C1 segment of cervical spinal cord (tissue), 14 donors: Measurements from ENCODE around the gene OR2G3.

Experiments
- DNase-seq, 14 donors: peaks; one replicate each; lab custom pipeline; 2025; lab: John Stamatoyannopoulos, UW

The OR2G3 gene

DNA sequence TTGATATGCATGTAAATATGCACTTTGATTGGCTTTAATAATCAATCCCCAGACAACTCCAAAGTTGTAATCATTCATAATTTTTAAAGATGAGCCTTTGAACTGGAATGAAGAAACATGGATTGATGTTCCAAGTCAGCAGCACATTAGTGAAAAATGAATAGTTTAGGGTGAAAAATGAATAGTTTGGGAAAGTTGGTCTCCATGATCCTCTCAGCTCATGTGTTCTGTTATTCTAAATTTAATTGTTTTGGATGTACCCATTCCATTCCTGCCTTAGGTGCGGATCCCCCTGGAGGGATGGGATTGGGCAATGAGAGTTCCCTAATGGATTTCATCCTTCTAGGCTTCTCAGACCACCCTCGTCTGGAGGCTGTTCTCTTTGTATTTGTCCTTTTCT, at the start of gene OR2G3:
Gene OR2G3, plus strand, starts transcription at position 301 of the 400 bp plus-strand sequence. Its CDS starts 0 bp downstream, at position 301.
- no peak for DNase-seq

DNA sequence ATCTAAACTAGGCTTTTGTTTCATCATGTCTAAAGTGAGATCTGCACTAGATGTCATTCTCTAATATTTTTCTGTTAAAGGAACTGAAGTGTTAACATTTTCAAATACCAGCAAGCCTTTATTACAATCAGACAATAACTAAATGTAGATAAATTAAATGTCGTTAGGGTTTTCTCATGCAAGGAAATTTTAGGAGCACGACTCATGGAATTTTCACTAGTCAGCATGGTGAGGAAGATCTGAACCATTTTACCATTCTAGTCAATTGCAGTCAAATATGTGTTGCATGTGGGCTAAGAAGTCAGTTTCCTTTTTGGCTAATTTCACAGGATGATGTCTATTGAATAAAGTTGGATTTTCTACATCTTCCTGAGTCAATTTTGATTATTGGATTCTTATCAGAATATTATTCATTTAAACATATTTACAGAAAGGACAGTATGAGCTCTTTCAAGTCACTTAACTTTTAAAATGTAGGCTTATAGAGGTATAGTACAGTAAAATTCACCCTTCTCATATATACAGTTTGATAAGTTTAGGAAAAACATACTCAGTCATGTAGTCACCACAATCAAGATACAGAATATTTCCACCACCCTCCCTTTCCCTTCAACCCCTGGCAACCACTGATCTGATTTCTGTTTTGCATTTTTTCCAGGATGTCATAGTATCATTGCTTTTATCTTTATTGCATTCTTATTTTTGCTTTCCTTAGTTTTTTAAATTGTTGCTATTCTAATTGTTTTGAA, 47.3 kb upstream of the OR2G3 start:
- DNase-seq = no peak

DNA sequence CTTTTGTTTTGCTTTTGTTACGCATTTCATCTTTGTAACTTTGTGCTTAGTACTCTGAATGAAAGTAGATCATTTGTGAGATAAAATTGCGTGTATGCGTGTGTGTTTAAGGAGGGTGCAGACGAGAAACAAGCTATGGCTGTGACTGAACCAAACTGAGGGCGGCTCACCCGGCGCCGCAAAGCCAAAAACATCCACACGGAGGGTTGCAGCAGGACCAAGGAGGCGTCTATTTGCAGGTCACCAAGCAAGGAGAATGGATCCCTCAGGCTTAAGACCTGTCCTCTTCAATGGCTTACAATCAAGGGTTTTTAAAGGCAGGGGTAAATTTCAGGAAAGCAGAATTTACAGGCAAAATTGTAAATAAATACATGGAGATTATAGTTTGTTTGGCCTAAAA, 43.7 kb upstream of the OR2G3 start:
- no peak for DNase-seq

DNA sequence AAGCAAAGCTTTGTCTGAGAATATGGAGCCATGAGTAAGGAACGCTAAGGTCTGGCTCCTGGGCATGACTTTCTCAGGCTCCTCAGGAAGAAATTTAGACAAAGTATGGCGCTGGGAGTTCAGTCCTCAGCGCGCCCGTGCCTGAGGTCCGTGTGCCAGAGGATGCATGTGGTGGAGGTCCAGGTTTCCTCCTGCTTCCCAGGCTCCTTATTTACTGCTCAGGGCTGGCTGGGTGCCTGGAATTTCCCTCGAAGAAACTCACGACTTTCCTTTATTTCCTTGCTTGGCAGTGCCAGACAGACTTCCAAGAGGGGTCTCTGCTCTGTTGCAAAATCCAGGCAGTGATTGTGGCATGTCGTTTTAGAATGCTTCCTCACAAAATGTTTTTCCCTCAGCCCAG, 43.2 kb upstream of the OR2G3 start:
- DNase-seq = no peak

DNA sequence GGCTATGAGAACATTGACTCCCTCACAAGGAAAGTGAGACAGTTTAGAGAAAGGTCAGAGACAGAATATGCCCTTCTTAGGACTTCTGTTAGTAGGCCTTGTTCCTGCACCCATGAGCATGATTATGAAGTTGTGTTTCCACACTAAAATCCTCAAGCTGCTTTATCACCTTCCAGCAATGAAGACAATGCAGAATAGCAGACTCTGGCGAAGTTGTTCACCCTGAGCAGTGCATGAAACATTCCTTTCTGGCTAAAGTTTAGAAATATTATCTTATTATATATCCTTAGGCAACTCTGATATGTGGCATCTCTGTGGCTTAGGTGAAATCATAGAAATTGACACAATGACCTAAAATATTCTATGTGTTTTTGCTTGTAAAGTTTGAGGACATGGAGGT, 31.1 kb upstream of the OR2G3 start:
- no peak for DNase-seq

DNA sequence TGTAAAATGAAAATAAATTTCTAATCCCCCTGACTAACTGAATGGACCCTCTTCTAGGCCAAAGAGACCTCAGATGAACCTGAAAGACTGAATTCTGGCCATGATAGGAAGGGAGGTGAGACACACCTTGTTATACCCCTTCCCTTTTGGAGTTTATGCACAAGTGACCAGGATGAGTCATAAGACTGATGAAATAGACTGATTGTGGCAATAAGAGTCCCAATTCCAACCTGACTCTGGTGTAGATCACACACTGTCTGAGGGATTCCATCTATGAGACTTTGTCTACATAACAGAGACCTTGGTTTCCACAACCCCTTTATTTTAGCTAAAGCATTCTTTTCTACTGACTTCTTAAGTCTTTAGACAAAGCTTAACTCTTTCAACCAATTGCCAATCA, 30.7 kb upstream of the OR2G3 start:
- DNase-seq = no peak

DNA sequence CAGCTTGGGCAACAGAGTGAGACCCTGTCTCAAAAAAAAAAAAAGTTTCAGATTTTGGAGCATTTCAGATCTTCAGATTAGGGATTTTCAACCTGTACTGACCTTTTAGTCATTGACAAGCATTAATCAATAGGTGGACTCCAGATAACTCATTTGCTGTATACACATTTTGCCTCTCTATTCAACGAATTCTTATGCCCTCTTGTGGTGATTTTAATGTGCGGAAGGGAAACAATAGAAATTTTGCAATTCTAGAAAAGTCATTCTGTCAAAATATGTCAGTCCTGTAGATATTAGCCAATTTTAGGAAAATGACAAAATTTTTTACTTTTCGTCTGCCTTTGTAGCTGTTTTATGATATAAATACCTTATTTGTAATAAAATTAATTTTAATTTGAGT, 28.9 kb upstream of the OR2G3 start:
- DNase-seq = no peak

DNA sequence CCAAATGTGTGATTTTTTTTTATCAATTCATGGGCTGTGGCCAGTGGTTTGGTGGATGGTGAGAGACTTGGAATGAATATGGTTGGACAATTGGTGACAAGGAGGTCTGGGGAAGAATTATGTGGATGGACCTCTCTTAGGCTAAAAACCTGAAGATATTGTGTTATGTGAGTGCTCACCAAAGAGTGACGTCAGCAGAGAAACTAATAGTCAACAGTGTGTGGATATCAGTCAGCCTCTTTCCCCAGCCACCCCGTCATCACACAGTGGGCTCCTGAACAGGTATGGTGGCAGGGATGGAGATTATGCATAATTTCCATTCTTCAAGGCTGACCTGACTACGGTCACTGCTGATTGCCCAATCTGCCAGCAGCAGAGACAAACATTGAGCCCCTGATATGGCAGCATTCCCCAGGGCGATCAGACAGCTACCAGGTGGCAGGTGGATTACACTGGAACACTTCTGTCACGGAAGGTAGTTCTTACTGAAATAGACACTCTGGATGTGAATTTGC, 26.4 kb upstream of the OR2G3 start:
- DNase-seq = no peak

DNA sequence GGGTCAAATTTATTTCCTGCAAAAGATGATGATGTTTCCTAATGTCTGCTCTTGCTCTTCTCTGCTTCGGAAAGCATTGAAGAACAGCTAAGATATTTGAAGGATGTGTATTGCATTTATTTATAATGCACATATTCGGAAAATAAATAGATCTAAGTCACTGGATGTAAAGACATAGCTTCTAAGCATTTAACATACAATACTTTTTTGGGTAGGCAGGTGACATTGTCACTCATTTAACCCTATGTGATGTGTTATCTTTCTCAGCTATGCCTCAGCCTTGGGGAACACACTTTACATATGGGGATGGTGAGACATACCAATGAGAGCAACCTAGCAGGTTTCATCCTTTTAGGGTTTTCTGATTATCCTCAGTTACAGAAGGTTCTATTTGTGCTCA, 17.3 kb upstream of the OR2G3 start, which contains the start of gene OR2G2:
Gene OR2G2, plus strand, starts transcription at position 301 of the 400 bp plus-strand sequence. Its CDS starts 0 bp downstream, at position 301.
- no peak for DNase-seq

DNA sequence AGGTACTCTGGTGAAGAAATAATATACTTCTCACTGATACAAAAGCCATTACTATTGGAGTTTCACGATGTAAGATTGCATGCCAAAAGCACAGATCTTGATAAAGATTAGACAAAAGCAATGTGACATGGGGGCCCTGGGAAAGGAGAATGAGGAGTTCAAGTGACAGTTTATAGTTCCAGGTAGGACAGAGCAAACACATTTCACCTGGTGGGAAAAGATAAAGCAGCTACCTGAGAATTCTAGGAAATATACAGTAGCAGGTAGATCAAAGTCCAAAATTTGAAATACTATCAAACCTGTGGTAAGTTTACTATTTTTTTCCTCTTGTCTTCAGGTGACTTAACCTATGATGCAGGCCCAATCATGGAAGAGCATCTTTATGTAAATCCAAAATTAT, 8.0 kb downstream of the OR2G3 start:
- no peak for DNase-seq

DNA sequence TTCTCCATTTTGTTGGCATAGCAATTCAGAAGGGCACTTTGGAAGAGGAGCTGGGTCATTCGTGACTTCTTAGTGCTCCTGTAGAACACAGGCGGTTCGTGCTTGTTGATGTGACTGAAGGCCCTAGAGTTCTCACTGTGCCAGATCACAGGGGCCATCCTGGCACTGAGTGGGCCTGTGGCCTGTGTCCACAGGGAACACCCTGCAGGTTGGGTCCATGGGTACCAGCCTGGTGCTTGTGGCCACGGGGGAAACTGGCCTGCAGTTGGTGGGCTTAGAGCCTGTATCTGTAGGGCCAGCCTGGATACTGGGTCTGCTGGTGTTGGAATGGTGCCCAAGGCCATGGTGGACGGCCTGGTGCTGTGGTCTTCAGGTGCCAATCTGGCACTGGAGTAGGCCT, 9.2 kb downstream of the OR2G3 start:
- no peak for DNase-seq

DNA sequence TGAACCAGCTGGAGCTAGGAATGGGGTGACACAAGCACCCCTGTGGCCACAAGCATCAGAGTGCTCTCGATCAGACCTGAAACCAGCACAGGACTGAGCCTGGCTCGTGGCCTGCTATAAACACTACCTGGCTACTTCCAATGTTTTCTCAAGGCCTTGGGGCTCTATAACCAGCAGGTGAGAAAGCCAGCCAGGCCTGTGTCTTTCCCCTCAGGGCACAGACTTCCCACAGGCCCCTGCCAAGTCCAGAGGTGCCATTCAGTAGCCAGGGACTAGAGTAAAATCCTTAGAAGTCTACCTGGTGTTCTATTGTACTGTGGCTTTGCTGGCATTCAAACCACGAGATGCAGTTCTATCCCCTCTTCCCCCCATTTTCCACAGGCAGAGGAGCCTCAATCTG, 22.6 kb downstream of the OR2G3 start:
- no peak for DNase-seq

DNA sequence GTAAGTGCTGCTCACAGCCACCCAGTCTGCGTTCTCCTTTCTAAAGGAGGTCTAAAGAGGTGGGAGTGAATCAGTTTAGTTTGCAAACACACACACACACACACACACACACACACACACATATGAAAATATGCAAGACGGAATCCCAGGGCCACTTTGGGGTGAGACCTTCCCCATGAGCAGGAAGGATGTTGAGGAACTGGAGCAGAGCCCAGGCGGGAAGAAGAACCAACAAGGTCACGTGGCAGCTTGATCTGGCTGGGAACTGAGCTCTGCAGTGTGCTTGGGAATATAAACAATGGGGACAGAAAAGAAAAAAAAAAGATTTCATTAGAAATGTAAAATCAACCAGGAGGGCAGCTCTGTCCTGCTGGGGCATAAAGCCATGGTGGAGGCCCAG, 32.6 kb downstream of the OR2G3 start:
- DNase-seq = no peak

DNA sequence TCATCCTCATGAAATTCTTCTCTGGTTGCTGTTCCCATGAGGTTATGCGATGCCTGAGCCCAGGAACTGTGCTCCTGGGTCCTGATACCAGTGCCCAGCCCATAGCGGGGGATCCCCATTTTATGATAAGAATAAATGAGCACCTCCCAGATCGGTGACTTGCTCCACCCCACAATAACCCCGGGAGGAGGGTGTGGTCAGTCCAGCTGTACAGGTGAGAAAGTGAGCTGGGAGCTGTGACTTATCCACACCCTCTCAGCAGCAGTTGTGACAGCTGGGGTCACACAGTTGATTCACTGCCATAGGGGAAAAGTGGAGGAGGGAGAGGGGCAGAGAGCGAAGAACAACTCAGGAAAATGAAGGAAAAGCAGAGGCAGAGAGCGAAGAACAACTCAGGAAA, 33.4 kb downstream of the OR2G3 start:
- no peak for DNase-seq

DNA sequence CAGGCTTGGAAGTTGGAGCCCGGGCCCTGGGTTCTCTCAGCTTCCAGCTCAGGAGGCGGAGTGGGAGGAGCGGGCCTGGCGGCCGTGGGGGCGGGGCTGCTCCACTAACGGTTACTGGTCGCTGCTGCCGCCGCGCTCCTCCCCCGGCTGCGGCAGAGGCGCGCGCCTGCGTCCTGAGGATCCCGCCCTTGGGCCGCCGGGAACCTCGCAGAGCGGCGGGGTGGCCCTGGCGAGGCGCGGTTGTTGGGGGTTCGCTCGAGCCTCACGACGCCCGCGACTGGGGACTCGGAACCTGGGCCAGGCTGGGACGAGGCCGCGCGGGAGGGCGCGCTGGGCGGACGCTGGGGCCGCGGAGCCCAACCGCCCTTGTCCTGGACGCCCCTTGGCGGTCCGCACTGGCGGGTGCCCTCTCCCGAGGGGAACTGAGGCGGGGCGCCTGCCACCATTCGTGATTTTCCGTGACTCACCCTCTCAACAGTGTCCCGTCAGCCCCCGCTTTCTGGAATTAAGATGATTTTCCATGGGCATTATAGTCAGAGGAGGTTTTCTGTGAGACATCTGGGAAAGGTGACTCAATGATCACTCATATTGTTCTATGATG, 34.1 kb downstream of the OR2G3 start:
- DNase-seq = peak in 8 of 14 donors; percentile 2 to 66 (median 8)

DNA sequence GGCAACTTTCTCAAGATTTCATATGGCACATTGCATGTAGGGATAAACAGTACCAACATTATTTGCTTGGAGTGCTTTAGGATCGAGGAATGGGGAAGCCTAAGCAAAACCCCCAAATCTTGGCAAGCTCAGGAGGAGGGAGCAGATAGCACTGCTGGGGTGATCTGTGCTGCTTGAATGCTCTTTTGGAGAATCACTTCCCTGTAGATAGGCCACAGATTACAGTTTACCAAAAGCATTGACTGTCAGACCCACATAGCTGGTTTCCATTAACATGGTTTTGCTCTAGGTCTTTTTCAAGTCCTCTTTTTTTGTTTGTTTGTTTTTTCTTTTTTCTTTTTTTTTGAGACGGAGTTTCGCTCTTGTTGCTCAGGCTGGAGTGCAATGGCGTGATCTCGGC, 37.4 kb downstream of the OR2G3 start:
- no peak for DNase-seq

DNA sequence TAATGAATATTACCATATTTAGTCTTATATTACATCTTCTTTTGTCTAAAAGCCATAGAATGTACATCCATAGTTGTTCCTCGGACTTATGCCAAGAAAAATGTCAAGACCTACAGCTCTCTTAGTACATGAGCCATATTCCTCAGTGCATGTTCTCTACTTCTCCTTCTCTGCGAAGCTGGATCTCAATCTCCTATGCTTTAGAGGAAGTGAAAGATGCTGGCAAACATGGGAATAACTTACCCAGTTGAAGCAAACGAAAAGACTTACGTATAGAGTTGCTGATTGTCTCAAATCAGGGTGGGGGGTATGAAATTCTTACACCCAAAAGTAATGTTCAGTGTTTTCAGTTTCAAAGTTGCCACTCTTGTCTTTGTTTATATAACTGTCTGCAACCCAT, 41.5 kb downstream of the OR2G3 start:
- DNase-seq = no peak

DNA sequence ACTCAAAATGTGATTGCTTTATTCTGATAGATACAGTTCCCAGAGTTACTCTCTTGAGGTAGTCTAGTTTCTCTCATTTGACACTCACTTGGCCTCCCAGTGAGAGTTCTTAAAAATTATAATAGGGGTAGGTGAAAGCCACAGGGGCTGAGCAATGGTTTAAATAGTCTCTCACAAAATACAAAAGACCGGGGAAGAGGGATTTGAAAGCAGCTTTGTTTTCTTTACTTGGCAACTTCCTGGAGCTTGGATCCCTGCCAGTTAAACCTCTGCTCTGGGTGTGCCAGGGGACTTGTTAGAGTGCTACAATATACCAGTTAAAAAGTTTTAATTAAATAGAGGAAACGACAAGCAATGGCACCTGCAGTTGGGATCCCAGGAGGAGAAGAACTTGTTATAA, 42.5 kb downstream of the OR2G3 start:
- DNase-seq = no peak

DNA sequence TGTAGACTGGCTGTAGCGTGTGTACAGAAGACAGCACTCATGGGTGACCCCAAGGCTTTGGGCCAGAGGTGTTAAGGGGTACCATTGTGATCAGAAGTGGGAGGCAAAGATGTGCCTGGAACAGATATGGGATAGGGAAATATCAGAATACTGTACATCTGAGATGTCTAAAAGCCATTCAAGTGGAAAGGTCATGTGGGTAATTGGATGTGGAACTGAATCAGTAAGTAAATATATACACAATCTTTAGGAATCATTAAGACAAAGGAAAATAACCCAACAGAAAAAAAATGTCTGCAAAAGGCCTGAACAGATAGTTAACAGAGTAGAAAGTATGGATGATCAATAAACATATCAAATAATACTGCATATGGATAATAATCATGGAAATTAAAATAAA, 47.7 kb downstream of the OR2G3 start:
- no peak for DNase-seq
